GM21381 (cell line): ENCODE data around the gene BUD31.
"Not testable (repeated sequence)": the region's sequence is repeated elsewhere in the genome, so short reads cannot be mapped to it uniquely, and the experiment has no call there.

Experiments used
- ATAC-seq: cut with Tn5 transposase; IDR thresholded peaks from one replicate; pipeline ENCODE4 v1.9.1; 2021; ENCODE audit warnings: mild to moderate bottlenecking, moderate library complexity; ENCODE audit not compliant: unreplicated experiment

BUD31 gene

GRCh38 chr7:99408379-99409191 is at the start of gene BUD31, which contains the start of gene PDAP1:
TSS of gene BUD31 (plus strand) at chr7:99408969. CDS start at chr7:99411093, 2,124 bp downstream.
TSS of gene PDAP1 (minus strand) at chr7:99408597. CDS start at chr7:99408548, 49 bp downstream.
- peak; percentile 74 for ATAC-seq

- no peak for ATAC-seq
Measured at GRCh38 chr7:99359465-99360154, 49.2 kb upstream of the BUD31 start.

- ATAC-seq = no peak
Measured at GRCh38 chr7:99362801-99363200, 46.0 kb upstream of the BUD31 start.

- no peak for ATAC-seq
Measured at GRCh38 chr7:99363286-99363685, 45.5 kb upstream of the BUD31 start.

- no peak for ATAC-seq
Measured at GRCh38 chr7:99365318-99366141, 43.2 kb upstream of the BUD31 start.

- no peak for ATAC-seq
Measured at GRCh38 chr7:99366646-99367045, 42.1 kb upstream of the BUD31 start.

- no peak for ATAC-seq
Measured at GRCh38 chr7:99368750-99369389, 39.9 kb upstream of the BUD31 start.

GRCh38 chr7:99369767-99370391 is 38.9 kb upstream of the BUD31 start:
- ATAC-seq = no peak

- no peak for ATAC-seq
Measured at GRCh38 chr7:99371376-99371920, 37.3 kb upstream of the BUD31 start.

GRCh38 chr7:99372275-99373090 is 36.3 kb upstream of the BUD31 start:
- ATAC-seq = no peak

- no peak for ATAC-seq
Measured at GRCh38 chr7:99373091-99374066, 35.4 kb upstream of the BUD31 start.

- ATAC-seq = peak; percentile 49
Measured at GRCh38 chr7:99374111-99375064, 34.4 kb upstream of the BUD31 start, which contains the start of gene ARPC1B. TSS of gene ARPC1B (plus strand) at chr7:99374730. CDS start at chr7:99385715, 10,985 bp downstream.

GRCh38 chr7:99375070-99375807 is 33.5 kb upstream of the BUD31 start:
- peak; percentile 34 for ATAC-seq

GRCh38 chr7:99379043-99379577 is 29.7 kb upstream of the BUD31 start:
- ATAC-seq = no peak

GRCh38 chr7:99379693-99380031 is 29.1 kb upstream of the BUD31 start:
- ATAC-seq = not testable (repeated sequence)
